Adipocyte (in vitro differentiated cells): Measurements from ENCODE around the gene RAB33B.
"Not testable (repeated sequence)": the region's sequence is repeated elsewhere in the genome, so short reads cannot be mapped to it uniquely, and the experiment has no call there.

Source experiments
- DNase-seq: peaks from one replicate; pipeline ENCODE4 v3.0.0-alpha.2; 2015; ENCODE audit warnings: low read depth
- H3K27me3 ChIP-seq: replicated peaks from 2 replicates; pipeline ENCODE4 v1.7.0; 2013; ENCODE audit warnings: mild to moderate bottlenecking, low read length, moderate library complexity; ENCODE audit not compliant: control insufficient read depth, insufficient read depth
- H3K36me3 ChIP-seq: 2 replicates; pipeline ENCODE4 v1.7.0; 2013; ENCODE audit warnings: low read length, mild to moderate bottlenecking, moderate library complexity; ENCODE audit not compliant: control insufficient read depth, insufficient read depth, severe bottlenecking
- H3K4me1 ChIP-seq: 2 replicates; pipeline ENCODE4 v1.7.0; 2013; ENCODE audit warnings: mild to moderate bottlenecking, low read length, moderate library complexity; ENCODE audit not compliant: control insufficient read depth, insufficient read depth
- H3K4me3 ChIP-seq: 2 replicates; pipeline ENCODE4 v1.7.0; 2013; ENCODE audit warnings: mild to moderate bottlenecking, low read length, moderate library complexity
- H3K9ac ChIP-seq: 2 replicates; pipeline ENCODE4 v1.7.0; 2013; ENCODE audit warnings: mild to moderate bottlenecking, low read length, moderate library complexity
- H3K9me3 ChIP-seq: 2 replicates; pipeline ENCODE4 v1.7.0; 2013; ENCODE audit warnings: mild to moderate bottlenecking, low read length, moderate library complexity; ENCODE audit not compliant: control insufficient read depth

Gene RAB33B

DNA sequence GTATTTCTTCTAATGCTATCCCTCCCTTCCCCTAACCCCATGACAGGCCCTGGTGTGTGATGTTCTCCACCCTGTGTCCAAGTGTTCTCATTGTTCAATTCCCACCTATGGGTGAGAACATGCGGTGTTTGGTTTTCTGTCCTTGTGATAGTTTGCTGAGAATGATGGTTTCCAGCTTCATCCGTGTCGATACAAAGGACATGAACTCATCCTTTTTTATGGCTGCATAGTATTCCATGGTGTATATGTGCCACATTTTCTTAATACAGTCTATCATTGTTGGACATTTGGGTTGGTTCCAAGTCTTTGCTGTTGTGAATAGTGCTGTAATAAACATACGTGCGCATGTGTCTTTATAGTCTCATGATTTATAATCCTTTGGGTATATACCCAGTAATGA lies 10.6 kb downstream of the RAB33B start:
- H3K9me3 ChIP-seq, H3K36me3 ChIP-seq, H3K27me3 ChIP-seq, H3K4me3 ChIP-seq, H3K9ac ChIP-seq, DNase-seq, H3K4me1 ChIP-seq: not testable (repeated sequence)

DNA sequence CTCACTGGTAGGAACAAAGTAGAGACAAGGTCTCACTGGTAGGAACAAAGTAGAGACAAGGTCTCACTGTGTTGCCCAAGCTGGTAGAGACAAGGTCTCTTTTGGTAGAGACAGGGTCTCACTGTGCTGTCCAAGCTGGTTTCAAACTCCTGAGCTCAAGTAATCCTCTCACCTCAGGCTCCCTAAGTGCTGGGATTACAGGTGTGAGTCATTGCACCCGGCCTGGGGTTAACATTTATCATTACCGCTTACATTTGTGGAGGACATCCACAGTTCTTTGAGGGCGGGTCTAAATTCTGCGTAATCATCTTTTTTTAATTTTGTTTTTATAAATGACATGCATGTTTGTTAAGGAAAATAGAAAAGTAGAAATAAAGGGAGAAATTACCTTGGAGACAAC lies 12.0 kb downstream of the RAB33B start:
- Histone ChIP-seq H3K4me1 (no peaks in the 10 kb centered on the region), H3K4me3 (no peak overlapping the region), H3K27me3 (no peaks in the 10 kb centered on the region), H3K9ac (no peak overlapping the region), H3K9me3 (peaks cover 8% of the 10 kb centered on the region), H3K36me3 (no peaks in the 10 kb centered on the region)
- no peak for DNase-seq

DNA sequence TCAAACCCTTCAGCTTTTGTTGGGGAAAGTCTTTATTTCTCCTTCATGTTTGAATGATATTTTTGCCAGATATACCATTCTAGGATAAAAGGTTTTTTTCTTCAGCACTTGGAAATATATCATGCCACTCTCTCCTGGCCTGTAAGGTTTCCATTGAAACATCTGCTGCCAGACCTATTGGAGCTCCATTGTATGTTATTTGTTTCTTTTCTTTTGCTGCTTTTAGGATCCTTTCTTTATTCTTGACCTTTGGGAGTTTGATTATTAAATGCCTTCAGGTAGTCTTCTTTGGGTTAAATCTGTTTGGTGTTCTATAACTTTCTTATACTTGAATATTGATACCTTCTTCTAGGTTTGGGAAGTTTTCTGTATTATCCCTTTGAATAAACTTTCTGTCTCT lies 14.8 kb downstream of the RAB33B start:
- Histone ChIP-seq H3K36me3 (peaks cover 12% of the 10 kb centered on the region), H3K9me3 (peaks cover 13% of the 10 kb centered on the region)
- not testable (repeated sequence) for H3K4me1 ChIP-seq, H3K27me3 ChIP-seq, DNase-seq, H3K4me3 ChIP-seq, H3K9ac ChIP-seq

DNA sequence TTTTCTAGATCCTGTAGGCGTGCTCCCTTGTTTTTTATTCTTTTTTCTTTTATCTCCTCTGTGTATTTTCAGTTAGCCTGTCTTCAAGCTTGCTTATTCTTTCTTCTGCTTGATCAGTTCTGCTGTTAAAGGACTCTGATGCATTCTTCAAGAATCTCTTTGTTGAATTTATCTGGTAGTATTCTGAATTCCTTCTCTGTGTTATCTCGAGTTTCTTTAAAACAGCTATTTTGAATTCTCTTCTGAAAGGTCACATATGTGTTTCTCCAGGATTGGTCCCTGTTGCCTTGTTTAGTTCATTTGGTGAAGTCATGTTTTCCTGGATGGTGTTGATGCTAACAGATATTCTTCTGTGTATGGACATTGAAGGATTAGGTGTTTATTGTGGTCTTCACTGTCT lies 15.3 kb downstream of the RAB33B start:
- no peak overlapping the region for H3K4me3 ChIP-seq
- no peaks in the 10 kb centered on the region for H3K4me1 ChIP-seq
- peaks cover 12% of the 10 kb centered on the region for H3K36me3 ChIP-seq
- no peak for DNase-seq
- H3K9me3 ChIP-seq = peaks cover 13% of the 10 kb centered on the region
- H3K9ac ChIP-seq = no peak overlapping the region
- no peaks in the 10 kb centered on the region for H3K27me3 ChIP-seq

DNA sequence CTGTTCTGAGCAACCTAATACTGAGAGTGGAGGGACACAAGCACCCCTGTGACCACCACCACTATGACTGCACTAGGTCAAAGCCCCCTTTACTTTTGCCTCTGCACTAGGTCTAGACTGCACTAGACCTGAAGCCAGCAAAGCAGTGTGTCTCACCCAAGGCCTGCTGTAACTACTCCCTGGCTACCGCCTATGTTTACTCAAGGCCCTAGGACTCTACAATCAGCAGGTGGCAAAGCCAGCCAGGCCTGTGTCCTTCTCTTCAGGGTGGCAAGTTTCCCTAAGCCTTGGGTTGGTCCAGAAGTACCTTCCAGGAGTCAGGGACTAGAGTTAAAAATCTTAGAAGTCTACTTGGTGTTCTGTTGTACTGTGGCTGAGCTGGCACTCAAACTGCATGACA lies 15.9 kb downstream of the RAB33B start:
- no peak overlapping the region for H3K4me3 ChIP-seq
- peaks cover 13% of the 10 kb centered on the region for H3K9me3 ChIP-seq
- DNase-seq = no peak
- H3K27me3 ChIP-seq = no peaks in the 10 kb centered on the region
- no peak overlapping the region for H3K9ac ChIP-seq
- H3K4me1 ChIP-seq = no peaks in the 10 kb centered on the region
- H3K36me3 ChIP-seq = peaks cover 12% of the 10 kb centered on the region

DNA sequence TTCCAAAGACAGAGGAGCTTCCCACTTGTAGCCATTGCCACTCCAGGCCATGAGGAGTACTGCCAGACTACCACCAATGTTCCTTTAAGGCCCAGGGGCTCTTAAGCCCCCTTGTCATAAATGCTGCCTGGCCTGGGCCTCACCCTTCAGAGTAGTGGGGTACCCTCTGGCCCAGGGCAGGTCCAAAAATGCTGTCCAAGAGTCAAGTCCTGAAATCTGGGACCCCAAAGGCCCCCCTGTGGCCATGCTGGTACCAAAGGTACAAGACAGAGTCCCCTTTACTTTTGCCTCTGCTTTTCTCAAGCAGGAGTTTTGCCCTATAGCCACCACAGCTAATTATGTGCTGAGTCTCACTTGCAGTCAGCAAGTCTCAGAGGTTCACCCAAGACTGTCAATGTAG lies 16.4 kb downstream of the RAB33B start:
- DNase-seq = no peak
- H3K4me1 ChIP-seq = no peaks in the 10 kb centered on the region
- H3K9ac ChIP-seq = no peak overlapping the region
- no peaks in the 10 kb centered on the region for H3K27me3 ChIP-seq
- H3K36me3 ChIP-seq = peaks cover 12% of the 10 kb centered on the region
- H3K9me3 ChIP-seq = peaks cover 13% of the 10 kb centered on the region
- H3K4me3 ChIP-seq = no peak overlapping the region

DNA sequence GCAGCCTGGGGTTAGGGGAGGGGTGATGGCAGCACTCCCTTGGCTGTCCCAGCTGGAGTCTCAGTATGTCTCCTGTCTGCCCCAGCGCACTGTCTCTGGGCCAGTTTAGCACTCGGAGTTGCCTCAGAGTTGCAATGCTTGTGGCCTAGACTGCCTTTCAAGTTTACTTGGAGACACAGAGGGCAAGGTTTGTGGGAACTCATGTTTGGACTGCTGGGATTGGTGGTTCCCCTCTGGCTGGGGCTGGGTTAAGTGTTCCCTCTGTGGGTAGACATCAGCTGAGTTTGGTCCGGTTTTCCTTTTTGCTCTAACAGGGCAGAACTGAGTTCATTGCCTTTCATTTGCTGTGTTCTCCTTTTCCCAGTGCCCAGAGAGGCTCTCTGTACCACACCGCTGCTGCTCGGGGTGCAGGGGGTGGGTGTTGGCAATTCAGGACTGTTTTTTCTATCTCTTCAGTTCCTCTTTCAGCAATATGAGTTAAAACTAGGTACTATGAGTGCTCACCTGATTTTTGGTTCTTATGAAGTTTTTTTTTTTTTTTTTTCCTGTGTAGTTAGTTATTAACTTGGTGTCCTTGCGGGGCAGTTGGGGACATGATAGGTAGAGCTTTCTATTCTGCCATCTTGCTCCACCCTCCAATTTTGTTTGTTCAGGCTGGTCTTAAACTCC lies 17.2 kb downstream of the RAB33B start:
- no peak overlapping the region for H3K9ac ChIP-seq
- H3K36me3 ChIP-seq = peaks cover 12% of the 10 kb centered on the region
- no peaks in the 10 kb centered on the region for H3K27me3 ChIP-seq
- H3K4me3 ChIP-seq = no peak overlapping the region
- no peak for DNase-seq
- peaks cover 13% of the 10 kb centered on the region for H3K9me3 ChIP-seq
- no peaks in the 10 kb centered on the region for H3K4me1 ChIP-seq

DNA sequence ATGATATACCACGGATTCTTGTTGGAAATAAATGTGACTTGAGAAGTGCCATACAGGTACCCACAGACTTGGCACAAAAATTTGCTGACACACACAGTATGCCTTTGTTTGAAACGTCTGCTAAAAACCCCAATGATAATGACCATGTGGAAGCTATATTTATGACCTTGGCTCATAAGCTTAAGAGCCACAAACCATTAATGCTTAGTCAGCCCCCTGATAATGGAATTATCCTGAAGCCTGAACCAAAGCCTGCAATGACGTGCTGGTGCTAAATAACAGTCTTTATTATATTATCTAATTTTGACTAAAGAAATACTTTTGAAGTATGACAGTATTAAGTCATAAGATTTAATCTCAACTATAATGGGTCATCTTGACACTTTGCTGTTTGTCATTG lies 18.9 kb downstream of the RAB33B start:
- no peak overlapping the region for H3K4me3 ChIP-seq
- H3K36me3 ChIP-seq = peaks cover 12% of the 10 kb centered on the region
- no peaks in the 10 kb centered on the region for H3K27me3 ChIP-seq
- H3K4me1 ChIP-seq = peaks cover 10% of the 10 kb centered on the region
- H3K9me3 ChIP-seq = peaks cover 13% of the 10 kb centered on the region
- H3K9ac ChIP-seq = no peak overlapping the region
- DNase-seq = no peak

DNA sequence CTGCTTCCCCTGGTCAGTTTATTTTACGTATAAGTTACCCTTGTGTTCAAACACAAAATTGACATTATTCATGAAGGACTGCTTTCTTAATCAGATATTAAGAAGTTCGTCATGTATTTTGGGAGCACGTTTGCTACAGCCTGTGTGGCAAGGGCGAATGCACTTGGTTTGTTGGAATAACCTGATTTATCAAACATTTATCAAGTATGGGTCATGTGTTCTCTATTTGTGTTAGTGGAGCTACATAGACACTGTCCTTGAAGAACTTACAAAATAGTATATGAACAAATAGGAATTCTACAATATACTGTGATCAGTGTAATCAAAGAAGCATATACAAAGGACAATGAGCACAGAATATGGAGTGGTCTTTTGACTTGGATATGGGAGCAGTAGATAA lies 22.4 kb downstream of the RAB33B start:
- H3K9me3 ChIP-seq = peaks cover 6% of the 10 kb centered on the region
- no peak for DNase-seq
- no peaks in the 10 kb centered on the region for H3K27me3 ChIP-seq
- peaks cover 17% of the 10 kb centered on the region for H3K4me1 ChIP-seq
- H3K36me3 ChIP-seq = peaks cover 12% of the 10 kb centered on the region
- H3K4me3 ChIP-seq = no peak overlapping the region
- H3K9ac ChIP-seq = no peak overlapping the region

DNA sequence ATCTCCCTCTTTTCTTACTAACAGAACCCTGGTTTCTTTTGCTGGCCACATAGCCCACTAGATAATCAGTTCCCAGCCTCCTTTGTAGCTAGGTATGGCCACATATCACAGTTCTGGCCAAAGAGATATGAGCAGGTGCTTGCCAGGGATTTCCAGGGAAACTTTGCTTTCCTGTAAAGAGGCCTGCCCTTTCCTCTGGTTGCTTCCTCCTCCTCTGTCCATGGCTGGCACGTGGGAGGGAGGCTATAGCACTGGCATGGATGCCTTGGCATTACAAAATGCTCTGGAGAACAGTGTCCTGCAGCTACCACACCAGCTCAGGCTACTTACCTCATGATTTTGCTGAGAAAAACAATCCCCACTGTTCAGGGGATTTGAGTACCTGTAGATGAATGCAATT lies 27.5 kb downstream of the RAB33B start:
- Histone ChIP-seq H3K4me1 (peaks cover 22% of the 10 kb centered on the region), H3K27me3 (no peaks in the 10 kb centered on the region), H3K4me3 (no peak overlapping the region), H3K9me3 (no peaks in the 10 kb centered on the region), H3K9ac (no peak overlapping the region), H3K36me3 (no peaks in the 10 kb centered on the region)
- no peak for DNase-seq

DNA sequence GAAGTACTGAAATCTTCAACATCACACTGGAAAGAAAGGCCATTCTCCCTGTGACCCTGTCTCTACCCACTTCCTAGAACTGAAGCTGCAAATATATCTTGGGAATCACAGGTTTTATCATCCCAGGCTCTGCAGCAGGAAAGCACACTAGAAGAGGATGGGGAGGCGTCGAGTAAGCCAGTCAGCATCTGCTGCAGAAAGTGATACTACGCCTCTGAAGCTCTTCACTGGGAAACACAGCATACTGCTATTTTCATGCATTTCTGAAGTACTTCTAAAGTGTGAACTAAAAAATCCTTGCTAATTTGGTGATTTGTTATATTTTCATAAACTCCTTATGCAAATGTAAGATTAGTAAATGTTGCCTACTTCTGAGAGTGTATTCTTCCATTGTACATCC lies 29.1 kb downstream of the RAB33B start:
- no peak overlapping the region for H3K4me3 ChIP-seq
- H3K36me3 ChIP-seq = no peaks in the 10 kb centered on the region
- no peak for DNase-seq
- H3K27me3 ChIP-seq = no peaks in the 10 kb centered on the region
- no peak overlapping the region for H3K9ac ChIP-seq
- H3K9me3 ChIP-seq = no peaks in the 10 kb centered on the region
- peaks cover 18% of the 10 kb centered on the region for H3K4me1 ChIP-seq

DNA sequence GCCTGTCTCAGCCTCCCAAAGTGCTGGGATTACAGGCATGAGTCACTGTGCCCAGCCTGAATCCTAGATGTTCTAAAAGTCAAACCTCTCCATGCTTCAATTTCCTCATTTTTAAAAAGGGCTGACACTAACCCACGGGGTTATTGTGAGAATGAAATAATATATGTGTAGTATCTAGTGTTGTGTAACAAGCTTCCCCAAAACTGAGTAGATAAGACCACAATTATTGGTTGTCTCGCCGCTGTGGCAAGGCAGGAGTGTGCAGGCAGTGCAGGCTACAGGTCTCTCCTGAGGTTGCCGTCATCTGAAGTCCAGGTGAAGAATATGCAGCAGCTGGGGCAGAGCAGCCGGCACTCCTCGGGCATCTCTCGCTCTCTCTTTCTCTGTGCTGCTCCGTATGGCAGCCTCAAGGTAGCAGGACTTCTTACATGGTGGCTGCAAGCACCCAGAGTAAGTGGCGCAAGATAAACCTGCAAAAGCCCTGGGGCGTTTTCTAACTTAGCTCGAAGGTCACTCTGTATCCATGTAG lies 30.9 kb downstream of the RAB33B start:
- Histone ChIP-seq H3K9ac (no peak overlapping the region), H3K9me3 (no peaks in the 10 kb centered on the region), H3K4me1 (peaks cover 14% of the 10 kb centered on the region), H3K4me3 (no peak overlapping the region), H3K27me3 (no peaks in the 10 kb centered on the region), H3K36me3 (no peaks in the 10 kb centered on the region)
- no peak for DNase-seq
